WTC11 (cell line): Measurements from ENCODE around the gene VEGFC. TPM values are rescaled to one million over a fixed set of nuclear protein-coding genes. Genes with fewer than 3 reads are reported as not detected.

Source experiments
- ATAC-seq: fragments of 200-7000 bp; cut with Tn5 transposase; 2 replicates; pipeline ENCODE4 v1.10.0; 2021; ENCODE audit warnings: mild to moderate bottlenecking, moderate library complexity
- CTCF ChIA-PET: fragments of 300-600 bp; sonication (Branson Sonifier 250); formaldehyde crosslinking; loops from one replicate; lab custom pipeline; 2021; ENCODE audit warnings: antibody characterized with exemption; lab: Charles Lee
- POLR2A ChIA-PET: fragments of 350-600 bp; sonication (Branson Sonifier 250); formaldehyde crosslinking; loops from one replicate; lab custom pipeline; 2021; ENCODE audit warnings: antibody characterized with exemption; lab: Charles Lee
- DNase-seq: peaks from one replicate; pipeline ENCODE4 v3.0.0; 2021; ENCODE audit warnings: low spot score
- H3K27ac Mint-ChIP-seq: 2 replicates; pipeline ENCODE4 v1.8.0; 2021; ENCODE audit warnings: mixed read lengths
- H3K27me3 Mint-ChIP-seq: 2 replicates; pipeline ENCODE4 v1.8.0; 2021; ENCODE audit warnings: low read depth, mild to moderate bottlenecking, moderate library complexity, mixed read lengths
- H3K36me3 Mint-ChIP-seq: 2 replicates; pipeline ENCODE4 v1.8.0; 2021; ENCODE audit warnings: mixed read lengths
- H3K4me1 Mint-ChIP-seq: 2 replicates; pipeline ENCODE4 v1.8.0; 2022; ENCODE audit warnings: mixed read lengths
- H3K4me3 Mint-ChIP-seq: 2 replicates; pipeline ENCODE4 v1.8.0; 2021; ENCODE audit warnings: mild to moderate bottlenecking, moderate library complexity, mixed read lengths
- H3K9me3 Mint-ChIP-seq: 2 replicates; pipeline ENCODE4 v1.8.0; 2021; ENCODE audit warnings: mixed read lengths
- ARID4B ChIP-seq: sonication (generic); formaldehyde crosslinking; IDR thresholded peaks from 2 replicates; pipeline ENCODE4 v1.8.0; 2023; ENCODE audit warnings: missing genetic modification reagents, mild to moderate bottlenecking, borderline replicate concordance
- ATF3 ChIP-seq: sonication (generic); formaldehyde crosslinking; conservative IDR thresholded peaks from 2 replicates; pipeline ENCODE4 v1.8.1; 2022; ENCODE audit warnings: mild to moderate bottlenecking, missing genetic modification reagents
- CBFB ChIP-seq: sonication (generic); formaldehyde crosslinking; IDR thresholded peaks from 2 replicates; pipeline ENCODE4 v1.8.1; 2022; ENCODE audit warnings: mild to moderate bottlenecking, low read depth, missing genetic modification reagents
- CDX4 ChIP-seq: fragments of 250-450 bp; sonication (Bioruptor Pico); IDR thresholded peaks from 2 replicates; pipeline ENCODE4 v1.9.0; 2021; ENCODE audit warnings: moderate library complexity, mild to moderate bottlenecking, inconsistent platforms, borderline replicate concordance
- E2F1 ChIP-seq: sonication (generic); formaldehyde crosslinking; IDR thresholded peaks from 2 replicates; pipeline ENCODE4 v1.8.0; 2022; ENCODE audit warnings: mild to moderate bottlenecking, missing genetic modification reagents
- ELF4 ChIP-seq: sonication (generic); formaldehyde crosslinking; IDR thresholded peaks from 2 replicates; pipeline ENCODE4 v1.8.1; 2022; ENCODE audit warnings: low read depth, mild to moderate bottlenecking, moderate library complexity, missing genetic modification reagents
- EMX1 ChIP-seq: fragments of 250-450 bp; sonication (Bioruptor Pico); IDR thresholded peaks from 2 replicates; pipeline ENCODE4 v1.8.0; 2021; ENCODE audit warnings: mild to moderate bottlenecking
- GTF2I ChIP-seq: fragments of 250-450 bp; sonication (Bioruptor Pico); conservative IDR thresholded peaks from 2 replicates; pipeline ENCODE4 v1.4.0; 2021; ENCODE audit warnings: mild to moderate bottlenecking
- MLX ChIP-seq: sonication (generic); formaldehyde crosslinking; IDR thresholded peaks from 2 replicates; pipeline ENCODE4 v1.8.1; 2023; ENCODE audit warnings: mild to moderate bottlenecking, missing genetic modification reagents, moderate library complexity
- NR3C1 ChIP-seq: sonication (generic); formaldehyde crosslinking; conservative IDR thresholded peaks from 2 replicates; pipeline ENCODE4 v1.8.1; 2023; ENCODE audit warnings: low read depth, mild to moderate bottlenecking, missing genetic modification reagents
- PRDM15 ChIP-seq: sonication (generic); formaldehyde crosslinking; IDR thresholded peaks from 2 replicates; pipeline ENCODE4 v1.8.0; 2022; ENCODE audit warnings: missing genetic modification reagents
- ZBTB43 ChIP-seq: sonication (generic); formaldehyde crosslinking; IDR thresholded peaks from 2 replicates; pipeline ENCODE4 v1.8.1; 2023; ENCODE audit warnings: mild to moderate bottlenecking, missing genetic modification reagents
- ZNF232 ChIP-seq: sonication (generic); formaldehyde crosslinking; IDR thresholded peaks from 2 replicates; pipeline ENCODE4 v1.8.0; 2022; ENCODE audit warnings: mild to moderate bottlenecking, missing genetic modification reagents
- ZNF263 ChIP-seq: sonication (generic); formaldehyde crosslinking; IDR thresholded peaks from 2 replicates; pipeline ENCODE4 v1.8.1; 2022; ENCODE audit warnings: low read depth, mild to moderate bottlenecking, moderate library complexity, missing genetic modification reagents
- ZNF281 ChIP-seq: sonication (generic); formaldehyde crosslinking; IDR thresholded peaks from 2 replicates; pipeline ENCODE4 v1.8.0; 2023; ENCODE audit warnings: mild to moderate bottlenecking, missing genetic modification reagents
- ZNF396 ChIP-seq: fragments of 250-450 bp; sonication (Bioruptor Pico); IDR thresholded peaks from 2 replicates; pipeline ENCODE4 v1.8.0; 2021; ENCODE audit warnings: mild to moderate bottlenecking, moderate library complexity, borderline replicate concordance
- ZNF416 ChIP-seq: fragments of 250-450 bp; sonication (Bioruptor Pico); IDR thresholded peaks from 2 replicates; pipeline ENCODE4 v1.9.0; 2021; ENCODE audit warnings: mild to moderate bottlenecking, inconsistent platforms
- ZNF423 ChIP-seq: fragments of 250-450 bp; sonication (Bioruptor Pico); IDR thresholded peaks from 2 replicates; pipeline ENCODE4 v2.1.2; 2022; ENCODE audit warnings: mild to moderate bottlenecking, moderate library complexity
- ZNF425 ChIP-seq: fragments of 250-450 bp; sonication (Bioruptor Pico); conservative IDR thresholded peaks from 2 replicates; pipeline ENCODE4 v1.9.0; 2021; ENCODE audit warnings: mild to moderate bottlenecking
- total RNA-seq: library from RNA; stranded (reverse); gene quantifications from 3 replicates; pipeline ENCODE4 v1.2.3, GENCODE V29; 2021

Gene VEGFC
- total RNA-seq, 1 experiment from 2014 or later: 0.61 TPM

GRCh38 chr4:176735300-176735699 is 57.4 kb downstream of the VEGFC start (continued):
- TF ChIP-seq ZNF425 (no peak), ZNF423 (CRISPR knock-in tag) (no peak), CBFB (no peak)
- TF ChIP-seq, all 79 proteins: peak for 0

- ChIA-PET CTCF (no interaction called here), POLR2A (no interaction called here)
- DNase-seq (no peak), ATAC-seq (no peak)
- Mint-ChIP-seq H3K27ac (no peak overlapping the region), H3K4me1 (peaks cover 13% of the 10 kb centered on the region), H3K4me3 (no peak overlapping the region), H3K27me3 (no peaks in the 10 kb centered on the region), H3K36me3 (no peaks in the 10 kb centered on the region), H3K9me3 (no peaks in the 10 kb centered on the region)
- TF ChIP-seq ZNF281 (CRISPR knock-in tag) (no peak), E2F1 (no peak), ARID4B (no peak), NR3C1 (CRISPR knock-in tag) (no peak), MLX (CRISPR knock-in tag) (no peak), ZNF263 (CRISPR knock-in tag) (no peak), GTF2I (CRISPR knock-in tag) (no peak), EMX1 (CRISPR knock-in tag) (no peak), ATF3 (no peak), CDX4 (CRISPR knock-in tag) (no peak), ELF4 (CRISPR knock-in tag) (no peak), ZNF416 (CRISPR knock-in tag) (no peak), PRDM15 (CRISPR knock-in tag) (no peak), ZBTB43 (CRISPR knock-in tag) (no peak), ZNF396 (CRISPR knock-in tag) (no peak), ZNF232 (CRISPR knock-in tag) (no peak)
These were observed 58.3 kb downstream of the VEGFC start for GRCh38 chr4:176734461-176734860.
